ENCODE measurements around the gene ID3. TPM values are rescaled to one million over a fixed set of nuclear protein-coding genes. Genes with fewer than 3 reads are reported as not detected.

Gene ID3
- total and polyA plus RNA-seq, 2 of the 8 experiments (the other 6 are each of a cell fraction or from before 2014, with no cell fraction given), result 240 to 304 TPM

DNA sequence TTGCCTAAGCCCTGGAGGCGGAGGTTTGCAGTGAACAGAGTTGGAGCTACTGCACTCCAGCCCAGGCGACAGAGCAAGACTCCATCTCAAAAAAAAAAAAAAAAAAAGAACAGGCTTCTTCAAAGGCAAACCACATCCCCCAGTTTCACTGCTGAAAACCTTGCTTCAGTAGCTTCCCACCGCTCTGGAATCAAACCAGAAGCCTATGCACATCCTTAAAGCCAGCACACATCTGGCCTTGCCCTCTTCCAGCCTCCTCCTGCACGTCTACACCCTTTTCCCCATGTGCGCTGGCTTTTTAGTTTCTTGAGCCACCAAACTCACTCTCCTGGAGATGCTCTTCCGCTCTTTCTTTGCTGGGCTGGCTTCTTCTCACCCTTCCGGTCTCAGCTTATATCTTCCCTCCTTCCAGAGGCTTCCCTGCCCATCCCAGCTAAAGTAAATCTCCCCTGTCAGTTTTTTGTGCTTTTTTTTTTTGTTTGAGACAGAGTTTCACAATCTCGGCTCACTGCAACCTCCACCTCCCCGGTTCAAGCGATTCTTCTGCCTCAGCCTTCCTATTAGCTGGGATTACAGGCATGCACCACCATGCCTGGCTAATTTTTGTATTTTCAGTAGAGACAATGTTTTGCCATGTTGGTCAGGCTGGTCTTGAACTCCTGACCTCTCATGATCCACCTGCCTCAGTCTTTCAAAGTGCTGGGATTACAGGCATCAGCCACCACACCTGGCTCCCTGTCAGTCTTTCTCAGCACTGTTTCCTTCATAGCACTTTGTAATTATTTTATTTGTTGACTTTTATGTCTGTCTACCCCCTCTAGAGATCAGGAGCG is 42.0 kb upstream of the ID3 start (continued):
- TF ChIP-seq CHD7 (IDR thresholded peaks at IDR 0.05; ENCODE audit: insufficient replicate concordance, low read length) (no peak), EGR1 (IDR thresholded peaks at IDR 0.05; ENCODE audit: borderline replicate concordance, low read depth, low read length) (no peak), TCF12 (IDR thresholded peaks at IDR 0.05; ENCODE audit: low read depth, low read length) (no peak), SIN3A (conservative IDR thresholded peaks at IDR 0.05 in 1 of 2, IDR thresholded peaks at IDR 0.05 in 1 of 2; ENCODE audit: low read depth in 1 of 2, low read length in 2 of 2) (no peak), BRCA1 (IDR thresholded peaks at IDR 0.05; ENCODE audit: low read depth, low read length) (no peak), EZH2 (IDR thresholded peaks at IDR 0.05; ENCODE audit: low read depth, low read length, severe bottlenecking) (no peak), TAF1 (IDR thresholded peaks at IDR 0.05; ENCODE audit: low read depth, low read length) (no peak), JUN (IDR thresholded peaks at IDR 0.05; ENCODE audit: low read depth, low read length) (no peak), SIRT6 (IDR thresholded peaks at IDR 0.05; ENCODE audit: low read length) (no peak), SP1 (IDR thresholded peaks at IDR 0.05; ENCODE audit: low read depth, low read length) (no peak)

Measured in H1 (cell line).